ENCODE measurements around the gene LDLRAD4.

LDLRAD4 gene

DNA sequence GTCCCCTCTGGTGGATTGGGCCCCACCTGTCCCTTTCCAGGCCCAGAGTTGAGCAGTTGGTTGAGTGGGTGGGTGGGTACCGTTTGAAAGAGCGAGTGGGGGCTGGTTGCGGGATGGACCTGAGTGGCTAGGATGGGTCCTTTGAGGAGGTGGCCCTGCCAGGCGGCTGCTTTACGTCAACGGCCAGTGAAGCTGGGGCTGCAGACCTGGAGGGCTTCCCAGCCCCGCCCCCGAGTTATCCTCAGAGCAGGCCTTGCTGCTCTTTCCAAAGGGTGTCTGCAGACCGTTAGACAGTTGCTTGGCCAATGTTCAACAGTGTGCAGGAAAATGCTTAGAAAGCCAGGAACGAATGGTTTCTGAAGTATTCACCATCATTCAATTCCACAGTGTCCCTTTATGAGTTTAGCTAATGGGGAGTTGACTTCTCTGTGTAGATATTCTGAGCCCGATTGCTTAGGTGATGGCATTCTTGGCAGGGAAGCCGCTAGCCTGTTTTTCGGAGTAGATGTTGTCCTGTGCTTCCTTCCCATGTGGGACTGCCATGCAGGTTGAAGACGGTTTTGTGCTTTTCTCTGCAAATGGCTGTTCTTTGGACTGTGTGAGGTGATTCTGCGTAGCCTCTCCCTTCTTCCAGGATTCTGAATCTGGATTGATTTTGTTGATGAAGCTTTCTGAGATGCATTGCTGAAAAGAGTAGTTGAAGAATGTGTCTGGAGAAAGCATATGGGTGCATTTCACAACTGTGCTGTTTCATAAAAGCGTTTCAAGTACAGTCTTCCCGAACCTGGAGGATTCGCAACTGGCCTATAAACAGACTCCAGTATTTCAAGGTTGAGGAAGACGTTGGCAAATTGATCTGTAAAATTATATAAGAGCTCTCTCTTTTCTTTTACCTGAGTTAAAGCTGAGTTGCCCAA is 45.8 kb downstream of the LDLRAD4 start:
- in situ Hi-C loops (cut with MboI; ENCODE audit: low sequenced_read_pairs): no loop called here

DNA sequence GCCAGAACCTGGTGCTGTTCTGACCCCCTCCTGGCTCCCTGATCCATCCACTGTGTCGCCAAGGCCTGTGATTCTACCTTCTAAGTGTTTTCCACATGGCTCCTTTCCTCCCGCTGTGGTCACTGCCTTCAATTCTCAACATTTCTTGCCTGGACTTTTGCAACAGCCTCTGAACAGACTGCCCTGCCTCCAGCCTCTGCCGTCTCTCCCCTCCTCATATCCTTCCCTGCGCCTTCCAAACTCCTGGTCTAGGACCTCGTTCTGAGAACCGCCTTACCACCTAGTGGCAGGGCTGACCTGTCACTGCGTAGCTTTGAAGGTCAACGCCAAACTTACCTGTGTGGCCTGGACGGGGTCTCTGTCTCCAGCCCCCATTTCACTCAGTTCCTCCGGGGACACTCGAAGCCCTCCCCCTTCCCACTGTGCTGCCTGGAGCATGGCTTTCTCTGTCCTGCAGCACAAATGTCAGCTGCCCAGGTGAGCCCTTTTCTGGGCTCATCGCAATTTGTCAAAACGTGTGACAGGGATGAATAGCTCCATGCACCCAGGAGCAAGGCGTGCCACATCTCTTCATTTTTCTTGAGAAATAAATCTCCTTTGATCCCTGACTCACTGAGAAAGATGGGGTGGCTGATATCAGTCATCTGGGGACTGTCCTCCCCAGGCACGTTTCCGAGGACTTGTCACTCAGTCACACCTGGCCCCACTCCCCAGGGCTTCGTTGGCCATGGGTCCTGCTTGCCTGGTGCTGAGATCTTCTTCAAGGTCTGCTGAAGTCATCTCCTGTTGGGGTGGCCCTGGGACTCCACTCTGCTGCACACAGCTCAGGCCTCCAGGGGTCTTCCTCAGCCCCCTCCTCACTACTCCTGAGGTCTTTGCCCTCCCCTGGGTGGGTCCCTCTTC is 46.7 kb downstream of the LDLRAD4 start:
- in situ Hi-C loops (cut with MboI; ENCODE audit: low sequenced_read_pairs): no loop called here

DNA sequence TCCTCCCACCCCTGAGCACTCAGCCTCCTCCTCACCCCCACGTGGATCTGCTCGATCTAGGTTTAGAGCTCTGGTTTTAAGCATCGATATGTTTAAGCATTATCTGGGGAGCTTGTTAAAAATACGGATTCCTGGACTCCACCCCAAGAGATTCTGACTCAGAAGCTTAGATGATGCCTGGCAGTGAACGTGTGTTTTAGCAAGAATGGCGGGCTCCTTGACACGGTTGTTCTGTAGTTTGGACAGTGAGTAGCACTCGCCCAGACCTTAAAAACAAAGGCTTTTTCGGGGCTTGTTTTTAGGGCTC is 47.3 kb downstream of the LDLRAD4 start:
- in situ Hi-C loops (cut with MboI; ENCODE audit: low sequenced_read_pairs): no loop called here

- in situ Hi-C loops (cut with MboI; ENCODE audit: low sequenced_read_pairs): no loop called here
Measured at GRCh38 chr18:13266218-13267100, 47.9 kb downstream of the LDLRAD4 start.

GRCh38 chr18:13267431-13267873 is 48.9 kb downstream of the LDLRAD4 start:
- in situ Hi-C loops (cut with MboI; ENCODE audit: low sequenced_read_pairs): no loop called here

- in situ Hi-C loops (cut with MboI; ENCODE audit: low sequenced_read_pairs): no loop called here
Measured at GRCh38 chr18:13268158-13269012, 49.8 kb downstream of the LDLRAD4 start.

DNA sequence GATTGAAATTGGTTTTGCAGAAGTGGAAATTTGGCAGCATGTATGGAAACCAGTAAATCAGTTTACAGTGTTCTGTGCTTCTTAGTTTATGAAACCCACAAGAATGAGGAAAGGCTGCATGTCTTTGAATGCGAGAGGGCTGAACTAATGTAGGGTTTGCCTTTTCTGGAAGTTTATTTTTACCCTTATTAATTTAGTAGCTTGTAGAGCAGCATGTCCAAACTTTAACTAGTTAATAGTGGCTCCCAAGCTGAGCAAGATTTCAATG is 50.4 kb downstream of the LDLRAD4 start:
- in situ Hi-C loops (cut with MboI; ENCODE audit: low sequenced_read_pairs): no loop called here

DNA sequence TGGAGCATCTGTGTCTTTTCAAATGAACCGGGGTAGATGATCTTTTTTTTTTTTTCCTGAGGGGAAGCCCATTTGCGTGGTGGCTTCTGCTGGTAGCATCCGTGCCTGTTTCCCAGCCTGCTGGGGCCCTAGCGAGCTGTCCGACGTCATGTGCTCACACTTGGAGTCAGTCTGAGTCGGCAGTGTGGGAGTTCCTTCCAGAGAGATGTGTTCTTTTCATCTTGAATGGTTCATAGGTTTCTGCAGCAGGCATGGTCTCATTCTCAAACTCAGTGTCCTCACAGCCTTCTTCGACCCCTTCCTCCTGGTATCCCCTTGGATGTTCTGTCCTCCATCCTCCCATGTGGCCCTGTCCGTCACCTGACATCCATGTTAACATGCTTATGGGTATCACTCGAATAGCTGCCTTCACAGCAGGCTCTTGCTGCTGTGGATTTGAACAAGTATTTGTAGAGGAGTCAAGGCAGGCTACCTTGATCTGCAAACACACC is 51.0 kb downstream of the LDLRAD4 start:
- in situ Hi-C loops (cut with MboI; ENCODE audit: low sequenced_read_pairs): no loop called here

- in situ Hi-C loops (cut with MboI; ENCODE audit: low sequenced_read_pairs): no loop called here
Measured at GRCh38 chr18:13270279-13270855, 51.8 kb downstream of the LDLRAD4 start.

GRCh38 chr18:13271302-13271911 is 52.8 kb downstream of the LDLRAD4 start:
- in situ Hi-C loops (cut with MboI; ENCODE audit: low sequenced_read_pairs): no loop called here

GRCh38 chr18:13272416-13272815 is 53.9 kb downstream of the LDLRAD4 start:
- in situ Hi-C loops (cut with MboI; ENCODE audit: low sequenced_read_pairs): no loop called here

GRCh38 chr18:13273800-13274199 is 55.2 kb downstream of the LDLRAD4 start:
- in situ Hi-C loops (cut with MboI; ENCODE audit: low sequenced_read_pairs): no loop called here

GRCh38 chr18:13275075-13275474 is 56.5 kb downstream of the LDLRAD4 start:
- in situ Hi-C loops (cut with MboI; ENCODE audit: low sequenced_read_pairs): no loop called here

GRCh38 chr18:13276530-13277520 is 58.3 kb downstream of the LDLRAD4 start:
- in situ Hi-C loops (cut with MboI; ENCODE audit: low sequenced_read_pairs): no loop called here

- in situ Hi-C loops (cut with MboI; ENCODE audit: low sequenced_read_pairs): no loop called here
Measured at GRCh38 chr18:13278062-13278630, 59.6 kb downstream of the LDLRAD4 start.

GRCh38 chr18:13279181-13280069 is 60.9 kb downstream of the LDLRAD4 start:
- in situ Hi-C loops (cut with MboI; ENCODE audit: low sequenced_read_pairs): no loop called here

All from HL-60/S4 treated with retinoic acid at 250 ng/mL for 4 days and 3 days (cell line).